Vagina (tissue), 2 donors: Measurements from ENCODE around the gene C1orf87.

Experiments used
- CTCF ChIP-seq, 3 experiments: fragments of 450-650 bp in 2 of 3; fragments of 200-600 bp in 1 of 3; sonication (generic) in 1 of 3; IDR thresholded peaks; one replicate each; pipeline ENCODE4 v1.5.1; 2017 to 2019; ENCODE audit warnings: antibody characterized with exemption in 3 of 3, mild to moderate bottlenecking in 2 of 3, moderate library complexity in 2 of 3
- POLR2AphosphoS5 ChIP-seq, 2 donors: sonication (generic); formaldehyde crosslinking; IDR thresholded peaks; one replicate each; pipeline ENCODE4 v1.9.0; 2017; ENCODE audit warnings: antibody characterized with exemption in 2 of 2, mild to moderate bottlenecking in 2 of 2, low read depth in 1 of 2; ENCODE audit not compliant: insufficient read depth in 1 of 2

- TF ChIP-seq POLR2AphosphoS5 (IDR thresholded peaks at IDR 0.05; ENCODE audit: insufficient read depth in 1 of 2, low read depth in 1 of 2) (no peak), CTCF (IDR thresholded peaks at IDR 0.05) (no peak)
Measured at GRCh38 chr1:60066001-60066400, 7.6 kb downstream of the C1orf87 start.
